A673 (cell line): ENCODE measurements around the gene AGAP1. TPM values are rescaled to one million over a fixed set of nuclear protein-coding genes. Genes with fewer than 3 reads are reported as not detected.

ENCODE experiments used
- BruUV-seq: library from RNA; stranded (reverse); fragments of 400-500 nt; replicated peaks from 2 replicates; lab custom pipeline; 2021; lab: Mats Ljungman, UMichigan
- CTCF ChIA-PET: fragments of 300-600 bp; sonication (Branson Sonifier 250); formaldehyde crosslinking; loops from one replicate; lab custom pipeline; 2022; ENCODE audit warnings: antibody characterized with exemption; lab: Charles Lee
- POLR2A ChIA-PET: fragments of 300-600 bp; sonication (Branson Sonifier 250); formaldehyde crosslinking; loops from one replicate; lab custom pipeline; 2022; ENCODE audit warnings: antibody characterized with exemption; ENCODE audit not compliant: low non-redundant PET; lab: Charles Lee
- DNase-seq: peaks from one replicate; pipeline ENCODE4 v3.0.0-alpha.2; 2015; ENCODE audit warnings: low spot score
- H3K27ac ChIP-seq: fragments of 200-600 bp; sonication (generic); 2 replicates; pipeline ENCODE4 v1.5.1; 2016; ENCODE audit warnings: mixed run types, low read depth, mild to moderate bottlenecking, mixed read lengths, antibody characterized with exemption, low read length; ENCODE audit not compliant: poor library complexity, severe bottlenecking
- H3K27me3 ChIP-seq: fragments of 200-600 bp; sonication (generic); replicated peaks from 2 replicates; pipeline ENCODE4 v1.6.1; 2017; ENCODE audit warnings: mixed run types, low read depth, mild to moderate bottlenecking, mixed read lengths, antibody characterized with exemption, low read length; ENCODE audit not compliant: insufficient read depth, poor library complexity
- H3K36me3 ChIP-seq: fragments of 200-600 bp; sonication (generic); 2 replicates; pipeline ENCODE4 v1.6.1; 2016; ENCODE audit warnings: mixed run types, mild to moderate bottlenecking, mixed read lengths, antibody characterized with exemption, low read length; ENCODE audit not compliant: insufficient read depth, poor library complexity, severe bottlenecking
- H3K4me1 ChIP-seq: fragments of 200-600 bp; sonication (generic); 2 replicates; pipeline ENCODE4 v1.6.1; 2017; ENCODE audit warnings: mixed run types, mild to moderate bottlenecking, mixed read lengths, antibody characterized with exemption, low read length; ENCODE audit not compliant: insufficient read depth, poor library complexity, severe bottlenecking
- H3K4me3 ChIP-seq: fragments of 200-600 bp; sonication (generic); 2 replicates; pipeline ENCODE4 v1.5.1; 2016; ENCODE audit warnings: low read depth, mixed run types, mild to moderate bottlenecking, mixed read lengths, low read length; ENCODE audit not compliant: poor library complexity, severe bottlenecking
- H3K9me3 ChIP-seq: fragments of 200-600 bp; sonication (generic); 2 replicates; pipeline ENCODE4 v1.6.1; 2016; ENCODE audit warnings: mixed run types, low read depth, mild to moderate bottlenecking, mixed read lengths, antibody characterized with exemption, low read length; ENCODE audit not compliant: poor library complexity, severe bottlenecking
- CTCF ChIP-seq: fragments of 300-800, 200-600 bp; sonication (generic); conservative IDR thresholded peaks from 2 replicates; pipeline ENCODE4 v1.5.1; 2017; ENCODE audit warnings: low read depth, mild to moderate bottlenecking, antibody characterized with exemption, low read length, moderate library complexity, mixed read lengths
- EZH2 ChIP-seq: fragments of 200-600 bp; sonication (generic); IDR thresholded peaks from 2 replicates; pipeline ENCODE4 v1.6.1; 2017; ENCODE audit warnings: borderline replicate concordance, low read depth, mild to moderate bottlenecking, mixed read lengths, antibody characterized with exemption, low read length; ENCODE audit not compliant: poor library complexity, severe bottlenecking
- intact Hi-C: fragments of 100-400 bp; cut with micrococcal nuclease; formaldehyde crosslinking; loops from one replicate; pipeline ENCODE4 v1.10.0; 2022; ENCODE audit not compliant: unreplicated experiment
- total RNA-seq: library from RNA; stranded (reverse); gene quantifications from 2 replicates; pipeline ENCODE4 v1.2.3, GENCODE V29; 2021

AGAP1 gene
- total RNA-seq, 1 experiment from 2014 or later: 25.3 TPM

- no peak for TF ChIP-seq CTCF
- no peak for TF ChIP-seq EZH2
- no peak overlapping the region for H3K4me3 ChIP-seq
- no peaks in the 10 kb centered on the region for H3K9me3 ChIP-seq
- H3K4me1 ChIP-seq: no peaks in the 10 kb centered on the region
- no TSS peak for BruUV-seq
- POLR2A ChIA-PET: no interaction called here
- no peaks in the 10 kb centered on the region for H3K36me3 ChIP-seq
- DNase-seq: no peak
- no peak overlapping the region for H3K27ac ChIP-seq
- no peaks in the 10 kb centered on the region for H3K27me3 ChIP-seq
- intact Hi-C loops: no loop called here
- CTCF ChIA-PET: no interaction called here
Measured at GRCh38 chr2:235486729-235487128, 7.1 kb upstream of the AGAP1 start.

GRCh38 chr2:235489897-235490296, 3.9 kb upstream of the AGAP1 start:
- Histone ChIP-seq H3K27ac (no peak overlapping the region), H3K27me3 (no peaks in the 10 kb centered on the region), H3K4me1 (peaks cover under 1% of the 10 kb centered on the region), H3K36me3 (no peaks in the 10 kb centered on the region), H3K4me3 (no peak overlapping the region), H3K9me3 (no peaks in the 10 kb centered on the region)
- CTCF ChIA-PET: interaction anchor here (0.7 kb wide), 1 partner anchor 383 kb away, joined by 3 read pairs; no protein-coding TSS in a partner anchor
- DNase-seq: no peak
- BruUV-seq: no TSS peak
- POLR2A ChIA-PET: no interaction called here
- no peak for TF ChIP-seq EZH2
- no peak for TF ChIP-seq CTCF
- intact Hi-C loops: loop anchor here (10.0 kb wide), 1 partner anchor 355 kb away; no protein-coding TSS in a partner anchor

- DNase-seq: no peak
- TF ChIP-seq CTCF (no peak), EZH2 (no peak)
- no TSS peak for BruUV-seq
- no peaks in the 10 kb centered on the region for H3K9me3 ChIP-seq
- peak overlapping the region; percentile 75 for H3K4me3 ChIP-seq
- no peak overlapping the region for H3K27ac ChIP-seq
- ChIA-PET POLR2A (no interaction called here), CTCF (no interaction called here)
- intact Hi-C loops: loop anchor here (10.0 kb wide), 1 partner anchor 358 kb away; no protein-coding TSS in a partner anchor
- H3K36me3 ChIP-seq: no peaks in the 10 kb centered on the region
- peaks cover 15% of the 10 kb centered on the region for H3K4me1 ChIP-seq
- H3K27me3 ChIP-seq: no peaks in the 10 kb centered on the region
Measured at GRCh38 chr2:235492850-235493344, 946 bp upstream of the AGAP1 start.
